BJ (cell line): ENCODE measurements around the gene FARSB. TPM values are rescaled to one million over a fixed set of nuclear protein-coding genes. Genes with fewer than 3 reads are reported as not detected.

Experiments
- CTCF ChIA-PET: fragments of 350-600 bp; formaldehyde crosslinking; extraction: SDS; loops from one replicate; lab custom pipeline; 2021; ENCODE audit warnings: antibody characterized with exemption, inconsistent platforms; lab: Yijun Ruan, JAX
- POLR2A ChIA-PET: fragments of 300-600 bp; sonication (Branson Sonifier 250); formaldehyde crosslinking; extraction: SDS; loops from one replicate; lab custom pipeline; 2021; ENCODE audit warnings: antibody characterized with exemption; lab: Charles Lee
- DNase-seq: peaks from one replicate; pipeline ENCODE4 v3.0.0-alpha.2; 2011; ENCODE audit warnings: low read depth
- H3K27me3 ChIP-seq: 2 replicates; pipeline ENCODE4 v1.6.0; 2011; ENCODE audit warnings: low read length; ENCODE audit not compliant: control insufficient read depth, insufficient read depth
- H3K36me3 ChIP-seq: 2 replicates; pipeline ENCODE4 v1.5.1; 2011; ENCODE audit warnings: low read length; ENCODE audit not compliant: control insufficient read depth, insufficient read depth
- H3K4me3 ChIP-seq: 2 replicates; pipeline ENCODE4 v1.5.1; 2011; ENCODE audit warnings: low read depth, mild to moderate bottlenecking, control low read depth, low read length
- polyA plus RNA-seq: library from polyadenylated mRNA; depleted of rRNA; stranded (reverse); fragments of >200 nt; gene quantifications from 2 replicates; pipeline ENCODE4 v1.2.3, GENCODE V29; 2011
- TF ChIP-seq, protein P1 (sequence below): IDR thresholded peaks from 2 replicates; pipeline ENCODE4 v1.5.1; 2011; ENCODE audit warnings: low read depth, mild to moderate bottlenecking, control low read depth, inconsistent platforms, low read length, moderate library complexity; ENCODE audit not compliant: insufficient read depth

The FARSB gene
- polyA plus RNA-seq, 1 experiment, result 16.4 TPM

DNA sequence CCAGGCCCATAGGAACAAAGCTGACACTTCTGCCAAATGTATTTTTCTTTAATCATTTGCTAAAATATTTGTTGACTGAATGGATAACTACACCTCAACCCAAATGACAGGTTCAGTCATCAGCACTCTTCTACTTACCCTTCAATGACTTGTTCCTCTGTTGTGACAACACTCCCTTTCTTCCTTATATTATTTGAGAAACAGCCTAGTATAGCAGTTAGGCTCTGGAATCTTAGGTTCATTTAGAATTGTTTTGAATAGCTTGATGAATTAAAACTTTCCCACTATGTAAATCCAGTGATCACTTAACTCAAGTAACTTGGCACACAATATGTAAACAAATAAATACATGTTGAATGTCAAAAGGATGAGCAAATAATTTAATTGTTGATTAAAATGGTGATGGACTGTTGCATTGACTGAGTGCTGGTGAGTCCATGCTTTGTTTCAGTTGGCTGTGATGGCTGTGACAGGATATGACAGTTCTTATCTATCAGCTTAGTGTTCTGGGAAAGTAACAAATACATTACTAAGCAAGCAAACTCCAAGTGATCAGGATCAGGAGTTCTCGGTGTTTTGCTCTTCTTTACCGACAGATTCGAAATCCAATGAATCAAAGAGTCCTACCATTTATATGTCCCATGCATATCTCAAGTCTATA is 12.7 kb upstream of the FARSB start:
- Histone ChIP-seq H3K36me3 (no peaks in the 10 kb centered on the region), H3K4me3 (no peak overlapping the region), H3K27me3 (peaks cover 14% of the 10 kb centered on the region)
- no peak for DNase-seq
- TF ChIP-seq, protein P1, sequence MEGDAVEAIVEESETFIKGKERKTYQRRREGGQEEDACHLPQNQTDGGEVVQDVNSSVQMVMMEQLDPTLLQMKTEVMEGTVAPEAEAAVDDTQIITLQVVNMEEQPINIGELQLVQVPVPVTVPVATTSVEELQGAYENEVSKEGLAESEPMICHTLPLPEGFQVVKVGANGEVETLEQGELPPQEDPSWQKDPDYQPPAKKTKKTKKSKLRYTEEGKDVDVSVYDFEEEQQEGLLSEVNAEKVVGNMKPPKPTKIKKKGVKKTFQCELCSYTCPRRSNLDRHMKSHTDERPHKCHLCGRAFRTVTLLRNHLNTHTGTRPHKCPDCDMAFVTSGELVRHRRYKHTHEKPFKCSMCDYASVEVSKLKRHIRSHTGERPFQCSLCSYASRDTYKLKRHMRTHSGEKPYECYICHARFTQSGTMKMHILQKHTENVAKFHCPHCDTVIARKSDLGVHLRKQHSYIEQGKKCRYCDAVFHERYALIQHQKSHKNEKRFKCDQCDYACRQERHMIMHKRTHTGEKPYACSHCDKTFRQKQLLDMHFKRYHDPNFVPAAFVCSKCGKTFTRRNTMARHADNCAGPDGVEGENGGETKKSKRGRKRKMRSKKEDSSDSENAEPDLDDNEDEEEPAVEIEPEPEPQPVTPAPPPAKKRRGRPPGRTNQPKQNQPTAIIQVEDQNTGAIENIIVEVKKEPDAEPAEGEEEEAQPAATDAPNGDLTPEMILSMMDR, result no peak
- POLR2A ChIA-PET, result no interaction called here
- CTCF ChIA-PET, result interaction anchor here (1.5 kb wide), 1 partner anchor 22 kb away, joined by 4 read pairs; no protein-coding TSS in a partner anchor

DNA sequence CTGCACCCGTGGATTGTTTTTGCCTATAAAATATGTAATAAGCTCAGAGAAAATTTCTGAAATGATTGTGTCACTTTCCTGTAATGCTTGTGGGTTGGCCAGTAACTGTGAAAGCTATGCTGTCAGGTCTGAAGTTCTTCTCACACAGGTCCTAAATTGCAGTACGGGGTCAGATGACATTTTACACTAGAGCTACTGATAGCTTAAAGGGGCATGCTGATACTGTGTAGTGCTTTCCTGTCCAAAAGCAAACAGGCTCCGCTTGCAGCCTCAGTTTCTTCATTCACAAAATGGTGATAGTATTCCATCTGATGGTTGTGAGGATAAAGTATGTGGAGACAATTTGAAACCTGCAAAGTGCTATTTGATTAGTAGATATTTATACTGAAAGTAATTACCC is 7.6 kb upstream of the FARSB start:
- CTCF ChIA-PET, result interaction anchor here (1.8 kb wide), 1 partner anchor 27 kb away, joined by 5 read pairs; no protein-coding TSS in a partner anchor
- no peak overlapping the region for H3K4me3 ChIP-seq
- no peaks in the 10 kb centered on the region for H3K36me3 ChIP-seq
- no peaks in the 10 kb centered on the region; the same call in 1 of the 2 replicates for H3K27me3 ChIP-seq
- TF ChIP-seq, protein P1, result no peak
- POLR2A ChIA-PET, result no interaction called here
- DNase-seq, result no peak

- peak overlapping the region; percentile 91 for H3K4me3 ChIP-seq
- H3K27me3 ChIP-seq, result no peaks in the 10 kb centered on the region
- TF ChIP-seq, protein P1, result no peak
- H3K36me3 ChIP-seq, result no peaks in the 10 kb centered on the region
- DNase-seq, result no peak
- ChIA-PET CTCF (interaction anchor here (0.7 kb wide), 1 partner anchor 34 kb away, joined by 3 read pairs; no protein-coding TSS in a partner anchor), POLR2A (no interaction called here)
Observed at GRCh38 chr2:222656526-222657446, 894 bp upstream of the FARSB start.

- ChIA-PET CTCF (interaction anchor here (2.0 kb wide), 1 partner anchor 37 kb away, joined by 6 read pairs; no protein-coding TSS in a partner anchor), POLR2A (no interaction called here)
- Histone ChIP-seq H3K36me3 (no peaks in the 10 kb centered on the region), H3K4me3 (no peak overlapping the region), H3K27me3 (no peaks in the 10 kb centered on the region)
- TF ChIP-seq, protein P1, result no peak
- DNase-seq, result no peak
Observed at GRCh38 chr2:222653280-222653679, 2.6 kb downstream of the FARSB start.
